Stimulated activated CD4-positive, alpha-beta T cell treated with anti-CD3 and anti-CD28 coated beads, Interleukin-4, amount 100 ng/mL, for 4 hours (primary cell): ENCODE results near the gene BARHL1.
"Not testable (repeated sequence)": the region's sequence is repeated elsewhere in the genome, so short reads cannot be mapped to it uniquely, and the experiment has no call there.

Experiments
- DNase-seq, 2 experiments: peaks; one replicate each; pipeline ENCODE4 v3.0.0-alpha.2; 2020

The BARHL1 gene

GRCh38 chr9:132557159-132557558 is 25.2 kb upstream of the BARHL1 start:
- DNase-seq: no peak

GRCh38 chr9:132559711-132560110 is 22.7 kb upstream of the BARHL1 start:
- DNase-seq: no peak

- no peak for DNase-seq
Observed at GRCh38 chr9:132560616-132561202, 21.7 kb upstream of the BARHL1 start.

- DNase-seq: no peak
Observed at GRCh38 chr9:132562306-132562573, 20.2 kb upstream of the BARHL1 start.

GRCh38 chr9:132564526-132564925 is 17.9 kb upstream of the BARHL1 start:
- DNase-seq: no peak

GRCh38 chr9:132568787-132569186 is 13.6 kb upstream of the BARHL1 start:
- not testable (repeated sequence) for DNase-seq

- DNase-seq: no peak
Observed at GRCh38 chr9:132571806-132572600, 10.4 kb upstream of the BARHL1 start.

- DNase-seq: no peak
Observed at GRCh38 chr9:132572921-132573320, 9.5 kb upstream of the BARHL1 start.

- peak; percentile 4 to 27 for DNase-seq
Observed at GRCh38 chr9:132575005-132575609, 7.3 kb upstream of the BARHL1 start.

GRCh38 chr9:132575811-132576210 is 6.6 kb upstream of the BARHL1 start:
- DNase-seq: no peak

GRCh38 chr9:132577119-132577518 is 5.3 kb upstream of the BARHL1 start:
- DNase-seq: no peak

GRCh38 chr9:132578367-132578932 is 4.0 kb upstream of the BARHL1 start:
- DNase-seq: no peak

GRCh38 chr9:132579427-132579798 is 3.0 kb upstream of the BARHL1 start:
- DNase-seq: no peak

GRCh38 chr9:132582786-132583583 is 579 bp downstream of the BARHL1 start:
- DNase-seq: no peak

- no peak for DNase-seq
Observed at GRCh38 chr9:132583584-132584304, 1.3 kb downstream of the BARHL1 start.

GRCh38 chr9:132584601-132585560 is 2.5 kb downstream of the BARHL1 start:
- no peak for DNase-seq

- no peak for DNase-seq
Observed at GRCh38 chr9:132585954-132586829, 3.8 kb downstream of the BARHL1 start.

- no peak for DNase-seq
Observed at GRCh38 chr9:132586830-132587591, 4.6 kb downstream of the BARHL1 start.

GRCh38 chr9:132587592-132587955 is 5.2 kb downstream of the BARHL1 start:
- DNase-seq: no peak

GRCh38 chr9:132588098-132588497 is 5.7 kb downstream of the BARHL1 start:
- DNase-seq: no peak
